ENCODE data around the gene TMEM30B. TPM values are rescaled to one million over a fixed set of nuclear protein-coding genes. Genes with fewer than 3 reads are reported as not detected.
"Not testable (repeated sequence)": the region's sequence is repeated elsewhere in the genome, so short reads cannot be mapped to it uniquely, and the experiment has no call there.

TMEM30B gene
- total RNA-seq, 1 donor from 2014 or later = 0.07 TPM

DNA sequence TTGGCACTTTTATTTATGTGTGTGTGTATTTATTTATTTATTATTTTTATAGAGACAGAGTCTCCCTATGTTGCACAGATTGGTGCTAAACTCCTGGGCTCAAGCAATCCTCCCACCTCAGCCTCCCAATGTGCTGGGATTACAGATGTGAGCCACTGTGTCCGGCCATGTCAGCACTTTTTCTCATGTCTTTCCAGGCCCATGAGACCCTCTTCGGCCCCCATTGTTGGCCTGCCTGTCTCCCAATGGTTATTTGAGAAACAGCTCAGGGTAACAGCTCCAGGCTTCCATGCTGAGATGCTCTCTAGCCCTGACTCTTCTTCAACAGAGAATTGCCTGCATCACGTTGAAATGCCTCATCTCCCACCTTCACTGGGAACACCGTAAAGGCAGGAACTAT lies 34.4 kb downstream of the TMEM30B start:
- DNase-seq (ENCODE audit: low read depth, low spot score) = no peak
- no peak overlapping the region for H3K4me3 Mint-ChIP-seq
- TF ChIP-seq, protein P1, sequence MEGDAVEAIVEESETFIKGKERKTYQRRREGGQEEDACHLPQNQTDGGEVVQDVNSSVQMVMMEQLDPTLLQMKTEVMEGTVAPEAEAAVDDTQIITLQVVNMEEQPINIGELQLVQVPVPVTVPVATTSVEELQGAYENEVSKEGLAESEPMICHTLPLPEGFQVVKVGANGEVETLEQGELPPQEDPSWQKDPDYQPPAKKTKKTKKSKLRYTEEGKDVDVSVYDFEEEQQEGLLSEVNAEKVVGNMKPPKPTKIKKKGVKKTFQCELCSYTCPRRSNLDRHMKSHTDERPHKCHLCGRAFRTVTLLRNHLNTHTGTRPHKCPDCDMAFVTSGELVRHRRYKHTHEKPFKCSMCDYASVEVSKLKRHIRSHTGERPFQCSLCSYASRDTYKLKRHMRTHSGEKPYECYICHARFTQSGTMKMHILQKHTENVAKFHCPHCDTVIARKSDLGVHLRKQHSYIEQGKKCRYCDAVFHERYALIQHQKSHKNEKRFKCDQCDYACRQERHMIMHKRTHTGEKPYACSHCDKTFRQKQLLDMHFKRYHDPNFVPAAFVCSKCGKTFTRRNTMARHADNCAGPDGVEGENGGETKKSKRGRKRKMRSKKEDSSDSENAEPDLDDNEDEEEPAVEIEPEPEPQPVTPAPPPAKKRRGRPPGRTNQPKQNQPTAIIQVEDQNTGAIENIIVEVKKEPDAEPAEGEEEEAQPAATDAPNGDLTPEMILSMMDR (conservative IDR thresholded peaks at IDR 0.05) = no peak
- H3K27ac Mint-ChIP-seq (ENCODE audit: unreplicated experiment) = no peak overlapping the region
- H3K27me3 Mint-ChIP-seq (ENCODE audit: low read depth) = no peaks in the 10 kb centered on the region
- no peaks in the 10 kb centered on the region for H3K4me1 Mint-ChIP-seq
- H3K36me3 Mint-ChIP-seq (ENCODE audit: low read depth) = no peaks in the 10 kb centered on the region
- H3K9me3 Mint-ChIP-seq = peaks cover under 1% of the 10 kb centered on the region

GRCh38 chr14:61244009-61244408 lies 37.1 kb downstream of the TMEM30B start:
- DNase-seq (ENCODE audit: low read depth, low spot score) = no peak
- no peaks in the 10 kb centered on the region for H3K4me1 Mint-ChIP-seq
- H3K4me3 Mint-ChIP-seq = no peak overlapping the region
- TF ChIP-seq, protein P1 (conservative IDR thresholded peaks at IDR 0.05) = no peak
- peaks cover 12% of the 10 kb centered on the region for H3K9me3 Mint-ChIP-seq
- no peaks in the 10 kb centered on the region for H3K27me3 Mint-ChIP-seq (ENCODE audit: low read depth)
- H3K36me3 Mint-ChIP-seq (ENCODE audit: low read depth) = peaks cover 2% of the 10 kb centered on the region
- H3K27ac Mint-ChIP-seq (ENCODE audit: unreplicated experiment) = no peak overlapping the region

DNA sequence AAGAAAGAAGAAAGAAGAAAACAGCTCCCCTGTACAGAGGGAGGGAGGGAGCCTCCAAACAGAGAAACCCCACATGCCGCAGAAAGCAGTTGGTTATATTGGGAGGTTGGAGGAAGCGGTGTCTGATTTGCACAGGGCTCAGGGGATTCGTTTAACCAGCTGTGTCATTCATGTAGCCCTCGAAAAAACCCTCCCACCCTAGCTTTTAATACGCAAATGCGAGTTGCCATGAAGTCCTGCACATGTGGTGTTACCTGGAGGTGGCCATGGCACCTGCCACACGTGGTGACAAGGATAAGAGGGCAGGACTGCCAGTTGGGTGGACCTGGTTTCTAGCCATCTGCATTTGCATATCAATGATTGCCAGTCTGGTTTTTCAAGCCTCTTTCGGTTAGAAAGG lies 40.9 kb downstream of the TMEM30B start:
- no peaks in the 10 kb centered on the region for H3K27me3 Mint-ChIP-seq (ENCODE audit: low read depth)
- TF ChIP-seq, protein P1 (conservative IDR thresholded peaks at IDR 0.05) = no peak
- H3K36me3 Mint-ChIP-seq (ENCODE audit: low read depth) = peaks cover 2% of the 10 kb centered on the region
- H3K27ac Mint-ChIP-seq (ENCODE audit: unreplicated experiment) = no peak overlapping the region
- no peaks in the 10 kb centered on the region for H3K4me1 Mint-ChIP-seq
- peaks cover 12% of the 10 kb centered on the region for H3K9me3 Mint-ChIP-seq
- no peak for DNase-seq (ENCODE audit: low read depth, low spot score)
- H3K4me3 Mint-ChIP-seq = no peak overlapping the region

DNA sequence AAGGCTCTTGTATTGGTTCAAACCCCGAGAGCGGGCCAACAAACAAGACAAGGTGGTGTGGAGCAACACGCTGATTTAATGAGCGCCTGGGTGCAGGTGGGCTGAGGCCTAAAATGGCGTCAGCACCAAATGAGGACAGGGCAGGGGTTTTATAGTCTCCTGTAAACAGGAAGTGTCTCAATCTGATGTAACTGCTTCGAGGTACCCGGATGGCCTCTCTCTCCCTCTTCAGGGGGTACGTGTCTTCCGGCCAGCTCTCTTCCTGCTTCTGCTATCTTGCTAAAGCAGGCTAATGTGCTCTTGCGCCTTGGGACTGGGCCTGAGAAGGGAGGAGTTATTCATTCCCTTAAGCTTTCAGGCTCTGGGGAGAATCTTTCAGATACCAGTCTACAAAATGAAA lies 41.9 kb downstream of the TMEM30B start:
- not testable (repeated sequence) for H3K4me1 Mint-ChIP-seq; H3K27ac Mint-ChIP-seq (ENCODE audit: unreplicated experiment); H3K36me3 Mint-ChIP-seq (ENCODE audit: low read depth); H3K4me3 Mint-ChIP-seq; H3K27me3 Mint-ChIP-seq (ENCODE audit: low read depth); DNase-seq (ENCODE audit: low read depth, low spot score)
- H3K9me3 Mint-ChIP-seq = peaks cover 12% of the 10 kb centered on the region

- Mint-ChIP-seq H3K27ac (ENCODE audit: unreplicated experiment) (no peak overlapping the region), H3K4me3 (no peak overlapping the region), H3K4me1 (no peaks in the 10 kb centered on the region), H3K36me3 (ENCODE audit: low read depth) (peaks cover 2% of the 10 kb centered on the region), H3K27me3 (ENCODE audit: low read depth) (no peaks in the 10 kb centered on the region), H3K9me3 (peaks cover 12% of the 10 kb centered on the region)
- DNase-seq (ENCODE audit: low read depth, low spot score) = no peak
- TF ChIP-seq, protein P1 (conservative IDR thresholded peaks at IDR 0.05) = no peak
These were observed 42.4 kb downstream of the TMEM30B start for GRCh38 chr14:61238611-61239245.

- TF ChIP-seq, protein P1 (conservative IDR thresholded peaks at IDR 0.05) = no peak
- H3K9me3 Mint-ChIP-seq = no peaks in the 10 kb centered on the region
- H3K4me1 Mint-ChIP-seq = no peaks in the 10 kb centered on the region
- no peaks in the 10 kb centered on the region for H3K36me3 Mint-ChIP-seq (ENCODE audit: low read depth)
- DNase-seq (ENCODE audit: low read depth, low spot score) = no peak
- no peak overlapping the region for H3K4me3 Mint-ChIP-seq
- H3K27ac Mint-ChIP-seq (ENCODE audit: unreplicated experiment) = no peak overlapping the region
- H3K27me3 Mint-ChIP-seq (ENCODE audit: low read depth) = peaks cover 3% of the 10 kb centered on the region
These were observed 46.8 kb downstream of the TMEM30B start for GRCh38 chr14:61234215-61234916.

Measured in neural crest cell (in vitro differentiated cells).